Endothelial cell of umbilical vein (primary cell): ENCODE measurements around the gene FRRS1L. TPM values are rescaled to one million over a fixed set of nuclear protein-coding genes. Genes with fewer than 3 reads are reported as not detected.

Experiments
- BruUV-seq: library from RNA; stranded (reverse); fragments of 400-500 nt; replicated peaks from 2 replicates; lab custom pipeline; 2021; lab: Mats Ljungman, UMichigan
- CTCF ChIA-PET: fragments of 300-600, 350-600 bp; sonication (Branson Sonifier 250); formaldehyde crosslinking; loops from one replicate; lab custom pipeline; 2021; ENCODE audit warnings: antibody characterized with exemption, inconsistent platforms; lab: Charles Lee
- POLR2A ChIA-PET: fragments of 300-600, 350-600 bp; sonication (Branson Sonifier 250); formaldehyde crosslinking; loops from one replicate; lab custom pipeline; 2021; ENCODE audit warnings: antibody characterized with exemption, inconsistent platforms; lab: Charles Lee
- DNase-seq: peaks from one replicate; pipeline ENCODE4 v3.0.0-alpha.2; 2011; ENCODE audit warnings: low read depth, low spot score
- FAIRE-seq: peaks from 2 replicates; lab custom pipeline; 2011; peaks lifted over from hg19 to GRCh38; lab: Jason Lieb, UNC
- H2AFZ ChIP-seq: 2 replicates; pipeline ENCODE4 v1.6.0; 2012; ENCODE audit warnings: low read depth, low read length, control low read depth, inconsistent platforms
- H3K27ac ChIP-seq: 2 replicates; pipeline ENCODE4 v1.5.1; 2011; ENCODE audit warnings: low read depth, mild to moderate bottlenecking, control low read depth, low read length, moderate library complexity; ENCODE audit not compliant: insufficient read depth
- H3K27me3 ChIP-seq, 2 experiments: 2 replicates each; pipeline versions ENCODE4 v1.6.0 to v1.6.1; 2011; ENCODE audit warnings: low read length in 2 of 2, mixed read lengths in 1 of 2; ENCODE audit not compliant: control insufficient read depth in 2 of 2, insufficient read depth in 2 of 2
- H3K36me3 ChIP-seq, 2 experiments: 2 replicates in 1 of 2; 3 replicates in 1 of 2; pipeline ENCODE4 v1.5.1; 2011; ENCODE audit warnings: low read length in 2 of 2, mild to moderate bottlenecking in 1 of 2, moderate library complexity in 1 of 2; ENCODE audit not compliant: control insufficient read depth in 2 of 2, insufficient read depth in 2 of 2; ENCODE audit errors: extremely low read depth in 1 of 2
- H3K4me1 ChIP-seq: 3 replicates; pipeline ENCODE4 v1.5.1; 2011; ENCODE audit warnings: mild to moderate bottlenecking, low read length; ENCODE audit not compliant: control insufficient read depth, insufficient read depth; ENCODE audit errors: extremely low read depth
- H3K4me2 ChIP-seq: 2 replicates; pipeline ENCODE4 v1.6.1; 2011; ENCODE audit warnings: low read length, control low read depth, mixed read lengths; ENCODE audit not compliant: insufficient read depth
- H3K4me3 ChIP-seq, 3 experiments: fragments of 200-600 bp in 1 of 3; sonication (generic), shearing (Covaris generic) in 1 of 3; replicated peaks in 1 of 3; 2 replicates each; pipeline ENCODE4 v1.5.1; 2011 to 2016; ENCODE audit warnings: control low read depth in 3 of 3, low read length in 3 of 3, mild to moderate bottlenecking in 2 of 3, inconsistent platforms in 1 of 3, low read depth in 1 of 3, moderate library complexity in 1 of 3; ENCODE audit not compliant: insufficient read depth in 1 of 3
- H3K79me2 ChIP-seq: 2 replicates; pipeline ENCODE4 v1.6.0; 2012; ENCODE audit warnings: low read length, inconsistent platforms; ENCODE audit not compliant: control insufficient read depth, insufficient read depth
- H3K9ac ChIP-seq: replicated peaks from 2 replicates; pipeline ENCODE3; 2011; ENCODE audit warnings: low read length, control low read depth; ENCODE audit not compliant: insufficient read depth; ENCODE audit errors: extremely low read depth
- H3K9me1 ChIP-seq: replicated peaks from 3 replicates; pipeline ENCODE4 v1.6.0; 2011; ENCODE audit warnings: mild to moderate bottlenecking, low read length; ENCODE audit not compliant: control insufficient read depth, insufficient read depth; ENCODE audit errors: extremely low read depth
- H3K9me3 ChIP-seq: replicated peaks from 2 replicates; pipeline ENCODE4 v1.5.1; 2012; ENCODE audit warnings: low read length, inconsistent platforms; ENCODE audit not compliant: control insufficient read depth, insufficient read depth
- H4K20me1 ChIP-seq: replicated peaks from 2 replicates; pipeline ENCODE3; 2011; ENCODE audit warnings: mild to moderate bottlenecking, low read length; ENCODE audit not compliant: control insufficient read depth, insufficient read depth; ENCODE audit errors: extremely low read depth
- CTCF ChIP-seq, 2 donors: IDR thresholded peaks; 1 replicate in 1 of 2; 2 replicates in 1 of 2; pipeline ENCODE4 v1.5.1; 2011; ENCODE audit warnings: low read length in 2 of 2, mild to moderate bottlenecking in 2 of 2, moderate library complexity in 2 of 2, control low read depth in 1 of 2, inconsistent platforms in 1 of 2, low read depth in 1 of 2; ENCODE audit not compliant: insufficient read depth in 1 of 2; ENCODE audit errors: extremely low read depth in 1 of 2
- EZH2 ChIP-seq: IDR thresholded peaks from 2 replicates; pipeline ENCODE4 v1.6.1; 2012; ENCODE audit warnings: borderline replicate concordance, low read depth, mild to moderate bottlenecking, moderate library complexity, low read length, inconsistent platforms; ENCODE audit not compliant: severe bottlenecking
- FOS ChIP-seq: IDR thresholded peaks from 2 replicates; pipeline ENCODE4 v1.6.1; 2011; ENCODE audit warnings: mild to moderate bottlenecking, low read length, moderate library complexity, borderline replicate concordance; ENCODE audit not compliant: insufficient read depth
- GATA2 ChIP-seq: IDR thresholded peaks from 2 replicates; pipeline ENCODE4 v1.7.0; 2011; ENCODE audit warnings: low read depth, mild to moderate bottlenecking, moderate library complexity, mixed read lengths, low read length; ENCODE audit not compliant: insufficient read length, insufficient read depth
- JUN ChIP-seq: IDR thresholded peaks from 2 replicates; pipeline ENCODE4 v1.6.1; 2011; ENCODE audit warnings: borderline replicate concordance, low read depth; ENCODE audit not compliant: insufficient read length, insufficient read depth
- MAX ChIP-seq: IDR thresholded peaks from 2 replicates; pipeline ENCODE4 v1.6.1; 2011; ENCODE audit not compliant: insufficient read depth, insufficient read length
- MYC ChIP-seq: IDR thresholded peaks from one replicate; pipeline ENCODE4 v1.6.1; 2011; ENCODE audit warnings: mild to moderate bottlenecking, low read depth, low read length
- POLR2A ChIP-seq: IDR thresholded peaks from 2 replicates; pipeline ENCODE4 v1.6.1; 2012; ENCODE audit warnings: low read depth, mild to moderate bottlenecking, control low read depth, low read length
- POLR2AphosphoS5 ChIP-seq: IDR thresholded peaks from 2 replicates; pipeline ENCODE4 v1.6.1; 2012; ENCODE audit warnings: low read depth, mild to moderate bottlenecking, control low read depth, low read length, moderate library complexity; ENCODE audit not compliant: insufficient read depth
- dilution Hi-C: fragments of 300-500 bp; cut with MboI; formaldehyde crosslinking; loops from one replicate; pipeline ENCODE4 v1.15.0; 2019; ENCODE audit warnings: low sequenced_read_pairs; ENCODE audit not compliant: extremely low pct_ligation_motif_present
- intact Hi-C: fragments of 100-400 bp; cut with micrococcal nuclease; formaldehyde crosslinking; loops from one replicate; pipeline ENCODE4 v1.10.0; 2022
- polyA plus RNA-seq, 4 experiments: library from polyadenylated mRNA; depleted of rRNA in 3 of 4; stranded (reverse) in 3 of 4; unstranded in 1 of 4; fragments of >200 nt; gene quantifications; 2 replicates each; pipeline versions ENCODE4 v1.2.1 to v1.2.3, GENCODE V29; 2011 to 2012; ENCODE audit warnings: missing spikeins in 1 of 4
- total RNA-seq: library from RNA; stranded (reverse); gene quantifications from 2 replicates; pipeline ENCODE4 v1.2.3, GENCODE V29; 2021

Gene FRRS1L
- total and polyA plus RNA-seq, 2 donors (not counting 3 experiments of a cell fraction or from before 2014, with no cell fraction given) = not detected

DNA sequence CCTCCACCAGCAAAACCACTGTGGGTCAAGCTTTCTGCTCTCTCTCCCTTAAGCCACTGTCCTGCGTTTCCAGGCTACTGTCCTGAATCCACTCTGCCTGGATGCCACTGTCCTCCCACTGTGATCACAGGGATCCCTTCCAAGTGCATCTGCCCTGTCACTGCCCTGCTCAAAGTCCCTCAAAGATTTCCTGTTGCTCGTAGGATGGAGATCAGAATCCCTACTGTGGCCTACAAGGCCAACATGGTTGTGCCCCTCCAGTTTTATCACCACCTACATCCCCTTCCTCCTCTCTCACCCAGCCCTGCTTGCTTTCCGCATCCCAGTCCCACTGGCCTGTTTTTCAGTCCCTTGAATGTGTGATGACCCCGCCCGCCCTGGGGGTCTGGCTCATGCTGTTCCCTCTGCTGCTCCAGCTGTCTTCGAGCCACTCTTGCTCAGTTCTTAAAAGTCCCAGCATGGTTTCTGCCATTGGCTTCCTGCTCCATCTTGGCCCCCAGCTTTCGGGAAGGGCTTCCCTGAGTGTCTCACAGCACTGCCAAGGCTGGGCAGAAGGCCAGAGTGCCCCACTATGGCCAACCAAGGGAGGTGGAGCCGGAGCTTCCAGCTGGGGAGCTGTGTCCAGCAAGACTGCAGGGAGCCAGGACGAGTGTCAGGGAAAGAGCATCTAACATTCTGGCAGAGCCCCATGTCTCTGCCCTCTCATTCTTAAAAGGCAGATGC, 12.9 kb upstream of the FRRS1L start:
- intact Hi-C loops = loop anchor here (5.0 kb wide), 1 partner anchor 72 kb away; no protein-coding TSS in a partner anchor
- POLR2A ChIA-PET = no interaction called here
- no peak for FAIRE-seq

DNA sequence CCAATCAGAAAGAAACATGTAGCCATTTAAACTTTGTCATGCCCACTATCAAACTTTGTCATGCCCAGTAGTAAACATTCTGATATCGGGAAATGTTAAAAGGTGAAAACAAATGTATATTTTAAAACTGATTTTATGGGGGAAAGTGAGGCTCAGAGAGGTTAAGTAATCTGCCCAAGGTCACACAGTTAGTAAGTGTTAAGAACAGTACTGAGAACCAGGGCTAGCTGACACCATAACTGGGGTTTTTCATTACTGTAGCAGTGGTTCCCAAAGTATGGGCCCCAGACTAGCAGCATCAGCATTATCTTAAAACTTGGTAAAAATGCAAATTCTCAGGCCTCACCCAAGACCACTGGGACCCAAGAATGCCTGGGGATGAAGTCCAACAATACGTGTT, 9.9 kb upstream of the FRRS1L start:
- FAIRE-seq = no peak
- no TSS peak for BruUV-seq
- Histone ChIP-seq H3K79me2 (no peaks in the 10 kb centered on the region), H3K27me3 (peaks cover 3% of the 10 kb centered on the region in 2 experiments), H2AFZ (no peak overlapping the region), H3K9me1 (no peaks in the 10 kb centered on the region), H3K4me3 (no peak overlapping the region), H3K4me2 (no peak overlapping the region), H3K4me1 (no peaks in the 10 kb centered on the region), H4K20me1 (no peaks in the 10 kb centered on the region), H3K27ac (no peak overlapping the region), H3K9ac (no peak overlapping the region), H3K36me3 (no peaks in the 10 kb centered on the region), H3K9me3 (no peaks in the 10 kb centered on the region)
- DNase-seq = no peak
- TF ChIP-seq MAX (no peak), POLR2AphosphoS5 (no peak), CTCF (IDR thresholded peaks at IDR 0.05; ENCODE audit: extremely low read depth in 1 of 2, insufficient read depth in 1 of 2, low read depth in 1 of 2, low read length in 2 of 2) (no peak), EZH2 (no peak), MYC (no peak), GATA2 (no peak), JUN (no peak), FOS (no peak), POLR2A (no peak)
- intact Hi-C loops = no loop called here
- ChIA-PET POLR2A (no interaction called here), CTCF (interaction anchor here (1.4 kb wide), 1 partner anchor 223 kb away, joined by 4 read pairs; no protein-coding TSS in a partner anchor)
- dilution Hi-C loops = no loop called here

More for the DNA sequence above, 12.9 kb upstream of the FRRS1L start:
- no TSS peak for BruUV-seq
- Histone ChIP-seq H3K4me1 (no peaks in the 10 kb centered on the region), H3K9me1 (no peaks in the 10 kb centered on the region), H3K79me2 (no peaks in the 10 kb centered on the region), H4K20me1 (no peaks in the 10 kb centered on the region), H3K9ac (no peak overlapping the region), H3K9me3 (no peaks in the 10 kb centered on the region), H3K4me3 (no peak overlapping the region), H3K36me3 (no peaks in the 10 kb centered on the region), H3K27me3 (peaks cover 3% of the 10 kb centered on the region in 2 experiments), H3K4me2 (no peak overlapping the region), H2AFZ (no peak overlapping the region), H3K27ac (no peak overlapping the region)
- dilution Hi-C loops = no loop called here
- CTCF ChIA-PET = interaction anchor here (1.0 kb wide), 1 partner anchor 14 kb away, joined by 4 read pairs; no protein-coding TSS in a partner anchor
- TF ChIP-seq FOS = no peak
- no peak for TF ChIP-seq MAX
- TF ChIP-seq POLR2AphosphoS5 = no peak
- TF ChIP-seq GATA2 = no peak
- DNase-seq = no peak
